Measurements from ENCODE around the gene LRAT. TPM values are rescaled to one million over a fixed set of nuclear protein-coding genes. Genes with fewer than 3 reads are reported as not detected.
A peak's percentile ranks its signal among the peaks of the same experiment; 100 is the strongest.

The LRAT gene
- total and polyA plus RNA-seq, 9 of the 15 experiments (the other 6 are each of a cell fraction or from before 2014, with no cell fraction given), result 0.03 to 0.41 (median 0.07) TPM; not detected in 4

GRCh38 chr4:154719087-154719486 is 24.7 kb upstream of the LRAT start (continued):
- no peak for TF ChIP-seq POLR2G (IDR thresholded peaks at IDR 0.05; ENCODE audit: low read depth, low read length)
- TF ChIP-seq GTF2F1 (IDR thresholded peaks at IDR 0.05; ENCODE audit: low read depth, low read length), result no peak
- peak; percentile 33; the same call in 1 of the 2 replicates for TF ChIP-seq EP300 (IDR thresholded peaks at IDR 0.05; ENCODE audit: low read length)
- TF ChIP-seq TAL1 (IDR thresholded peaks at IDR 0.05), result no peak
- no peak for TF ChIP-seq SAFB2 (IDR thresholded peaks at IDR 0.05; ENCODE audit: borderline replicate concordance, low read depth, low read length, severe bottlenecking)
- no peak for TF ChIP-seq TOE1 (IDR thresholded peaks at IDR 0.05; ENCODE audit: borderline replicate concordance)
- TF ChIP-seq TOE1 (CRISPR knock-in tag; IDR thresholded peaks at IDR 0.05; ENCODE audit: borderline replicate concordance, low read depth), result no peak
- TF ChIP-seq ZNF518B (CRISPR knock-in tag; IDR thresholded peaks at IDR 0.05), result no peak
- no peak for TF ChIP-seq ZNF174 (CRISPR knock-in tag; IDR thresholded peaks at IDR 0.05)
- no peak for TF ChIP-seq TFE3 (CRISPR knock-in tag; IDR thresholded peaks at IDR 0.05)
- no peak for TF ChIP-seq RAD21 (CRISPR knock-in tag; conservative IDR thresholded peaks at IDR 0.05 in 1 of 2, IDR thresholded peaks at IDR 0.05 in 1 of 2)
- TF ChIP-seq KDM2B (CRISPR knock-in tag; IDR thresholded peaks at IDR 0.05), result no peak
- no peak for TF ChIP-seq ZNF253 (CRISPR knock-in tag; conservative IDR thresholded peaks at IDR 0.05)
- TF ChIP-seq KLF16 (IDR thresholded peaks at IDR 0.05), result no peak
- TF ChIP-seq ZNF175 (CRISPR knock-in tag; IDR thresholded peaks at IDR 0.05; ENCODE audit: low read depth), result peak; percentile 65; the same call in 1 of the 2 replicates
- no peak for TF ChIP-seq TCF7L2 (IDR thresholded peaks at IDR 0.05; ENCODE audit: low read depth, low read length)
- TF ChIP-seq NR3C1 (CRISPR knock-in tag; IDR thresholded peaks at IDR 0.05), result no peak
- TF ChIP-seq, protein P1, sequence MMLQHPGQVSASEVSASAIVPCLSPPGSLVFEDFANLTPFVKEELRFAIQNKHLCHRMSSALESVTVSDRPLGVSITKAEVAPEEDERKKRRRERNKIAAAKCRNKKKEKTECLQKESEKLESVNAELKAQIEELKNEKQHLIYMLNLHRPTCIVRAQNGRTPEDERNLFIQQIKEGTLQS (IDR thresholded peaks at IDR 0.05), result peak; percentile 95
- TF ChIP-seq, protein P1 (CRISPR knock-in tag; conservative IDR thresholded peaks at IDR 0.05), result no peak
- no peak for TF ChIP-seq ZNF436 (CRISPR knock-in tag; IDR thresholded peaks at IDR 0.05)
- TF ChIP-seq PHF8 (IDR thresholded peaks at IDR 0.05; ENCODE audit: borderline replicate concordance, low read length), result no peak
- no peak for TF ChIP-seq PTBP1 (IDR thresholded peaks at IDR 0.05; ENCODE audit: low read depth, low read length)
- no peak for TF ChIP-seq NONO (IDR thresholded peaks at IDR 0.05; ENCODE audit: low read depth in 2 of 2, low read length in 1 of 2)
- no peak for TF ChIP-seq ZNF444 (CRISPR knock-in tag; IDR thresholded peaks at IDR 0.05)

Data from K562 (cell line).